ENCODE results near the gene CEACAM4. TPM values are rescaled to one million over a fixed set of nuclear protein-coding genes. Genes with fewer than 3 reads are reported as not detected.

Gene CEACAM4
- total RNA-seq, 1 donor from 2014 or later: not detected

- H4K20me1 ChIP-seq (ENCODE audit: low read depth): no peaks in the 10 kb centered on the region
- H3K9me3 ChIP-seq (ENCODE audit: low read depth): no peaks in the 10 kb centered on the region
- H3F3A ChIP-seq (ENCODE audit: low read depth): no peaks in the 10 kb centered on the region
- H3K79me2 ChIP-seq (ENCODE audit: low read depth): no peaks in the 10 kb centered on the region
- TF ChIP-seq EZH2phosphoT487 (IDR thresholded peaks at IDR 0.05) (no peak), EZH2 (IDR thresholded peaks at IDR 0.05) (no peak), CTCF (IDR thresholded peaks at IDR 0.05) (no peak)
- Mint-ChIP-seq H3K27ac (no peak overlapping the region), H3K9me3 (peaks cover 6% of the 10 kb centered on the region), H3K36me3 (no peaks in the 10 kb centered on the region), H3K4me3 (no peak overlapping the region), H3K27me3 (ENCODE audit: insufficient read depth, low read depth) (no peaks in the 10 kb centered on the region), H3K4me1 (no peaks in the 10 kb centered on the region)
- H3K36me3 ChIP-seq: no peaks in the 10 kb centered on the region
- H3K27me3 ChIP-seq: no peaks in the 10 kb centered on the region
- H3K4me3 ChIP-seq: no peak overlapping the region
- DNase-seq (ENCODE audit: low spot score): peak; percentile 46
- no peak overlapping the region for H3K27ac ChIP-seq
- H3K4me2 ChIP-seq: no peak overlapping the region
- no peaks in the 10 kb centered on the region for H3K4me1 ChIP-seq
- no peak overlapping the region for H3K9ac ChIP-seq
- no peak overlapping the region for H2AFZ ChIP-seq (replicated peaks)
Observed at GRCh38 chr19:41588497-41589209, 38.2 kb downstream of the CEACAM4 start.

GRCh38 chr19:41587838-41588210, 39.0 kb downstream of the CEACAM4 start:
- H2AFZ ChIP-seq (replicated peaks): no peak overlapping the region
- no peaks in the 10 kb centered on the region for H3K4me1 ChIP-seq
- Mint-ChIP-seq H3K4me3 (no peak overlapping the region), H3K36me3 (peaks cover 3% of the 10 kb centered on the region), H3K9me3 (peaks cover 14% of the 10 kb centered on the region), H3K27me3 (ENCODE audit: insufficient read depth, low read depth) (no peaks in the 10 kb centered on the region), H3K4me1 (no peaks in the 10 kb centered on the region), H3K27ac (no peak overlapping the region)
- H3K27me3 ChIP-seq: no peaks in the 10 kb centered on the region
- H3F3A ChIP-seq (ENCODE audit: low read depth): no peaks in the 10 kb centered on the region
- H3K27ac ChIP-seq: no peak overlapping the region
- no peaks in the 10 kb centered on the region for H3K79me2 ChIP-seq (ENCODE audit: low read depth)
- H3K4me2 ChIP-seq: no peak overlapping the region
- no peaks in the 10 kb centered on the region for H3K36me3 ChIP-seq
- H4K20me1 ChIP-seq (ENCODE audit: low read depth): no peaks in the 10 kb centered on the region
- no peak overlapping the region for H3K4me3 ChIP-seq
- TF ChIP-seq EZH2phosphoT487 (IDR thresholded peaks at IDR 0.05) (no peak), CTCF (IDR thresholded peaks at IDR 0.05) (no peak), EZH2 (IDR thresholded peaks at IDR 0.05) (no peak)
- no peak for DNase-seq (ENCODE audit: low spot score)
- H3K9me3 ChIP-seq (ENCODE audit: low read depth): no peaks in the 10 kb centered on the region
- no peak overlapping the region for H3K9ac ChIP-seq

- no peaks in the 10 kb centered on the region for H3K27me3 ChIP-seq
- H3K27me3 Mint-ChIP-seq (ENCODE audit: insufficient read depth, low read depth): no peaks in the 10 kb centered on the region
- H3K9me3 Mint-ChIP-seq: peaks cover 18% of the 10 kb centered on the region
- H3K36me3 Mint-ChIP-seq: peaks cover 5% of the 10 kb centered on the region
- no peaks in the 10 kb centered on the region for H3F3A ChIP-seq (ENCODE audit: low read depth)
- no peak overlapping the region for H3K27ac Mint-ChIP-seq
- H2AFZ ChIP-seq (replicated peaks): no peak overlapping the region
- H3K36me3 ChIP-seq: no peaks in the 10 kb centered on the region
- no peaks in the 10 kb centered on the region for H4K20me1 ChIP-seq (ENCODE audit: low read depth)
- no peaks in the 10 kb centered on the region for H3K4me1 Mint-ChIP-seq
- no peaks in the 10 kb centered on the region for H3K9me3 ChIP-seq (ENCODE audit: low read depth)
- TF ChIP-seq CTCF (IDR thresholded peaks at IDR 0.05) (no peak), EZH2 (IDR thresholded peaks at IDR 0.05) (no peak), EZH2phosphoT487 (IDR thresholded peaks at IDR 0.05) (no peak)
- no peak overlapping the region for H3K9ac ChIP-seq
- no peaks in the 10 kb centered on the region for H3K4me1 ChIP-seq
- H3K27ac ChIP-seq: no peak overlapping the region
- no peak overlapping the region for H3K4me3 ChIP-seq
- no peak for DNase-seq (ENCODE audit: low spot score)
- H3K4me2 ChIP-seq: no peak overlapping the region
- H3K79me2 ChIP-seq (ENCODE audit: low read depth): no peaks in the 10 kb centered on the region
- H3K4me3 Mint-ChIP-seq: no peak overlapping the region
Observed at GRCh38 chr19:41587101-41587837, 39.6 kb downstream of the CEACAM4 start.

All from neural progenitor cell (in vitro differentiated cells).